Right lobe of liver (tissue), 4 donors: ENCODE data around the gene C2CD4C.

ENCODE experiments used
- CTCF ChIP-seq, 4 donors: fragments of 200-600 bp in 3 of 4; fragments of 450-650 bp in 1 of 4; IDR thresholded peaks; one replicate each; pipeline versions ENCODE4 v1.5.1 to v1.8.0; 2016 to 2022; ENCODE audit warnings: antibody characterized with exemption in 4 of 4, mild to moderate bottlenecking in 2 of 4
- POLR2A ChIP-seq: fragments of 450-650 bp; IDR thresholded peaks from one replicate; pipeline ENCODE4 v1.6.1; 2017; ENCODE audit warnings: antibody characterized with exemption, mild to moderate bottlenecking
- donor health status: DM: no; HTN: no; CAD: no.
- donor health status: DM: no; HTN: no; CAD: no.
- donor health status: DM: no; HTN: yes; CAD: no.

GRCh38 chr19:373391-374182 is 35.4 kb downstream of the C2CD4C start:
- no peak for TF ChIP-seq POLR2A
- TF ChIP-seq CTCF (IDR thresholded peaks at IDR 0.05) = no peak
